Activated CD4-positive, CD25-positive, alpha-beta regulatory T cell treated with anti-CD3 and anti-CD28 coated beads, Interleukin-2, amount 50 U/mL, for 24 hours (primary cell): Measurements from ENCODE around the gene FCHO1.

Experiments
- ATAC-seq, 2 donors: fragments of 150-1000 bp; cut with Tn5 transposase; one replicate each; pipeline ENCODE4 v1.10.0; 2021; ENCODE audit warnings: mild to moderate bottlenecking in 1 of 2, moderate library complexity in 1 of 2

FCHO1 gene, protein sequence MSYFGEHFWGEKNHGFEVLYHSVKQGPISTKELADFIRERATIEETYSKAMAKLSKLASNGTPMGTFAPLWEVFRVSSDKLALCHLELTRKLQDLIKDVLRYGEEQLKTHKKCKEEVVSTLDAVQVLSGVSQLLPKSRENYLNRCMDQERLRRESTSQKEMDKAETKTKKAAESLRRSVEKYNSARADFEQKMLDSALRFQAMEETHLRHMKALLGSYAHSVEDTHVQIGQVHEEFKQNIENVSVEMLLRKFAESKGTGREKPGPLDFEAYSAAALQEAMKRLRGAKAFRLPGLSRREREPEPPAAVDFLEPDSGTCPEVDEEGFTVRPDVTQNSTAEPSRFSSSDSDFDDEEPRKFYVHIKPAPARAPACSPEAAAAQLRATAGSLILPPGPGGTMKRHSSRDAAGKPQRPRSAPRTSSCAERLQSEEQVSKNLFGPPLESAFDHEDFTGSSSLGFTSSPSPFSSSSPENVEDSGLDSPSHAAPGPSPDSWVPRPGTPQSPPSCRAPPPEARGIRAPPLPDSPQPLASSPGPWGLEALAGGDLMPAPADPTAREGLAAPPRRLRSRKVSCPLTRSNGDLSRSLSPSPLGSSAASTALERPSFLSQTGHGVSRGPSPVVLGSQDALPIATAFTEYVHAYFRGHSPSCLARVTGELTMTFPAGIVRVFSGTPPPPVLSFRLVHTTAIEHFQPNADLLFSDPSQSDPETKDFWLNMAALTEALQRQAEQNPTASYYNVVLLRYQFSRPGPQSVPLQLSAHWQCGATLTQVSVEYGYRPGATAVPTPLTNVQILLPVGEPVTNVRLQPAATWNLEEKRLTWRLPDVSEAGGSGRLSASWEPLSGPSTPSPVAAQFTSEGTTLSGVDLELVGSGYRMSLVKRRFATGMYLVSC

DNA sequence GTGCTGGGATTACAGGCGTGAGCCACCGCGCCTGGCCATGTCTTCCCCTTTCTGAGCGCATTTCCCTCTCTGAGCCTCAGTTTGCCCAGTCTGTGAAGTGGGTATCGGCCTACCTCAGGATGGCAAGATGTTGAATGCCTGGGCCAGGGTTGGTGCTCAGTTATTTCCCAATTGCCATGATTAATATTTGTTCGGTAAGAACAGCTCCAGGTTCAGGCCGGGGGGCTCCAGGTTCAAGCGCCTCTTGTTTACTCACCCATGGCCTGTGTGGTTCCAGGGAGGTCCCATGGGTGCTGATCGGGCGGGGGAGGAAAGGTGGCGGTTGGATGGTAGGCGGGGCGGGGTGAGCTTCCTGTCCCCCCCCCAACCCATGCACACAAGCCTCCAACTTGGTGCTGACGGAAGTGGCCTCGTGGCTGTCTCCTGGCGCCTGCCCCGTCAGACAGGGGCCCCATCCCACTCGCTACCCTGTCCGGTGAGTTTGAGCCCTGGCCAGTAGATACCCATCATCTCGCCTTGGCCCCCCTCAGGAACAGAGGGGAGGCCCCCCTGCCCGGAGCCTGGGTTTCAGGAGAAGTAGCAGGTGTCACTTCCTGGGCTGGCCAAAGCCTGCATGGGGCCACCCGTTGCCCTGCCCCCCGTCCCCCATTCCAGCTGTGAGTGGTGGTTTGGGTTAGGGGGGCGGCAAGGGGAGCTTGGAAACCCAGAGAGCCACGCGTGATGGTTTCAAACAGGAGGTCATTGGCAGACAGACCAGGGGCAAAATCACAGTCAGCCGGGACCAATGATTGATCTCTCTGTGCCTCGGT, at the start of gene FCHO1:
Gene FCHO1, plus strand, starts transcription at position 375 of the 809 bp plus-strand sequence. CDS start 3,688 bp downstream, outside the sequence.
- ATAC-seq, result peak; percentile 69 to 71

DNA sequence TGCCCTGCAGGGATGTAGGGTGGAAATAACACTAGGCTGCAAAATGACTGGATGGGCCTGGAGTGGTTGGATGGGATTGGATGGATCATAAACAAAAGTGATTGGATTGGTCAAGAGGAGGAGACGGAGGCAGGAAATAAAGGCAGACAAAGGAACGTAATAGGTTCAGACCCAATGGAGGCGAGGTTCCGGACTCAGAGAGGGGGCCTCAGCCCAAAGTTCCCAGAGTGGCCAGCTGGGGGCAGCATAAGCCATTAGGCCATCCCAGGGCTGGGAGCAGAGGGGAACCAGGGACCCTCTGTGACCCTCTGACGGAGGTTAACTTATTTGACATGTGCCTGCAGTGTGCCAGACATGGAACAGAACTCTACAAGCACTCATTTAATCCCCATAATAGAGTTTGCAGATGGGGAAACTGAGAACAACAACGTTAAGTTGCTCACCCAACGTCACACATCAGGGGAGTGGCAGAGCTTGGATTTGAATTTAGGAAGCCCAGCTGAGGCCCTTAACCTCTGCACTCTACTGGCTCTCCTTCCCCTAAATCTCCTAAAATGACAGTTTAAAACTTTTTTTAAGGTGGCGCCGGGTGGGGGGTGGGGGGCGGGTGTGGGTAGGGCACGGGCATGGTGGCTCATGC, 47.3 kb upstream of the FCHO1 start:
- ATAC-seq, result peak; percentile 91 to 92

DNA sequence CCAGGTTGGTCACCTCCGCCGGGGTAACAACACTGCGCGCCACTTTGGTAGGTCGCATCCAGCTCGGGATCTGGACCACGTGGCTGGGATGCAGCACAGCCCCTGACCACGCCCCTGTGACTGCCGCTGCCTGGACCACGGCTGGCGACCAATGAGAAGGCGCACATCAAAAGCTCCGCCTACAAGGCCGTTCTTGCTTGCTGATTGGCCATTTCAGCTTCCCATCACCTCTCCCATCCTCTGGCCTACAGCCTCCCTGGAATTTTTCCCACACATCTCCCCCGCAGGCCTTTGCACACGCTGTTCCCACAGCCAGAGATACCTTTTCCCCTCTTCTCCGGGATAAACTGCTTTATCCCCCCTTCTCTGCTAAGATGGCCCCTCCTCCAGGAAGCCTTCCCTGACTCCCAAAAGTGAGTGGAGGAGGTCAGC, 44.5 kb upstream of the FCHO1 start:
- ATAC-seq, result no peak

DNA sequence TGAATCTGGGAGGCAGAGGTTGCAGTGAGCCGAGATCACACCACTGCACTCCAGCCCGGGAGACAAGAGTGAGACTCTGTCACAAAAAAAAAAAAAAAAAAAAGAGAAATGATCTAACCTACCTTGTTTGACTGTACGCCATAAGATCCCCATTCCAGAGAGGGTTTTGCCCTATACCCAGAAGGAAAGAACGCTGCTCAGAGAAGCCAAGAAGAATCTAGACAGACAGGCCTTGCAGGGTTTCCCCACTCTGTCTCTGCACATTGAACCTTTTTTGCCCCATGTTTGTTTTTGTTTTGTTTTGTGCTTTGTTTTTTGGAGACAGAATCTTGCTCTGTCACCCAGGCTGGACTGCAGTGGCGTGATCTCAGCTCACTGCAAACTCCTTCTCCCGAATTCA, 39.4 kb upstream of the FCHO1 start:
- no peak for ATAC-seq

DNA sequence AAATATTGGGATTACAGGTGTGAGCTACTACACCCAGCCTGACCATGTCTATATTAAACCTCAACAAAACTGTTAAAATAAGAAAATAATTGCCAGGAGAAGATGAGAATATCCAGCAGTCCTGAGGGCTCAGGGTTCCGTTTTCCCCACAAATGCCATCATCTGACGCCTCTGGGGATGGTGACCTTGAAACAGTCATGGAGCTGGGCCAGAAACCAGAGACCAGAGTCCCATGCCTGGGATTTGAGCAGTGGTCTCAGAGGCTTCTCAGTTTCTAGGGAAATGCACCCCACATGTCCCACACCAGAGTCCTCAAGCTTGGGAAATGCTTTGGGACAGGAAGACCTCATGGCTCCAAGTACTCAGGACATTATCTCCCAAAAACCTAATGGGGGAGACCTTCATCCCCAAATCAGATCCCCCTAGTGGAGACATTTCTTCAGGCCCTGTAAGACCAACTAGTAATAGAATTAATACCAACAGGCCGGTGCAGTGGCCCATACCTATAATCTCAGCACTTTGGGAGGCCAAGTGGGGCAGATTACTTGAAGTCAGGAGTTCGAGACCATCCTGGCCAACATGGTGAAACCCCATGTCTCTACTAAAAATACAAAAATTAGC, 34.9 kb upstream of the FCHO1 start:
- ATAC-seq, result no peak

GRCh38 chr19:17718550-17718946, 32.7 kb upstream of the FCHO1 start:
- ATAC-seq, result peak in 1 of 2 donors; percentile 17

DNA sequence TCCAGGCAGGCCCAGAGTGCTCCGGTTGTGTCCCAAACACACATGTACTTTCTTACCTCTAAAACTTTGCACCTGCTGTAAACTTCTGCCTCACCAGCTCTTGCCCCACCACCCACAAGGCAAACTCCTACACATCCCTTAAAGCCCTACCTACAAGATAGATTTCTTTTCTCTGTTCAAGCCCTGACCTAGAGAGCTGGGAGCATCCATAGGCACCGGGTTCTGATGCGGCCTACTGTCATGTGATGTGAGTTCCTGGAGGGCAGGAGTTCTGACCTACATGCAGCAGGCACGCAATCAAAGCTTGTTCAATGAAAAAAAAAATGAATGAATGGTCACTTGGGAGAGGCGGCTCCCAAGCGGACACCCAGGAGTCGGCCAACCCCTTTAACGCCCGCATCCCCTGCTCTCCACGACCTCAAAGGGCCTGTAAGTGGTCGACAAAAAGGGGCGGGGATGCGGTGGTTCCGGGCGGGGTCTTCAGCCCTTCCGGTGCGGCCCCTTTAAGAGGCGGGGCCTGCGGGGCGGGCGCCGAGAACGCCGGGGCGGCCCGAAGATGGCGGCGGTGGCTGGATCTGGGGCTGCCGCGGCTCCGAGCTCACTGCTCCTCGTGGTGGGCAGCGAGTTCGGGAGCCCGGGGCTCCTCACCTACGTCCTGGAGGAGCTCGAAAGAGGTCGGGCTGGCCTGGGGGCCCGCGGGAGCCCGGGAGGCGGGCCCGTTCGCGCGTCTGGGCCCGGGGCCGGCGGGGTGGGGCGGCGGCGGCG, 32.1 kb upstream of the FCHO1 start, which contains the start of gene MAP1S:
Gene MAP1S, plus strand, starts transcription at position 534 of the 765 bp plus-strand sequence. Its CDS starts 23 bp downstream, at position 557.
- peak; percentile 81 to 89 for ATAC-seq

- peak; percentile 30 to 49 for ATAC-seq
These were observed 31.4 kb upstream of the FCHO1 start for GRCh38 chr19:17719730-17720400.

DNA sequence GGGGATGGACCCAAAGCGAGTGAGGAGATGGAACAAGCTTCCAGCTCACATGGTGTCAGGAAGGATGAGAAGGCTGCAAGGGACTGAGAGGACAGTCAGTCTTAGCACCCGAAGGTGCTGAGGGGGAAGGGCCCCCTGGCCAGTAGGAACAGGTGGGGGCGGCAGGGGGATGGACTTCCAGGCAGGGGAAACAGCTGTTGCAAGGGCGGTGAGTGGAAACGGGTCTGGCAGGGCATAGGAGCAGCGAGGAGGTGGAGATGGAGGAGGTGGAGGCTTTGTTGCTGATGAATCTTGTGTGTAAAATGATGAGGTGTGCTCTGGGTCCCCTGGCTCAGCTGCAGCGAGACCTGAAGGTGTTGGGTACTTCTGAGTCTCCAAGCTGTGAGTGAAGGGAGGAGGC, 30.8 kb upstream of the FCHO1 start:
- ATAC-seq, result no peak

- ATAC-seq, result no peak
These were observed 30.1 kb upstream of the FCHO1 start for GRCh38 chr19:17721111-17721628.

DNA sequence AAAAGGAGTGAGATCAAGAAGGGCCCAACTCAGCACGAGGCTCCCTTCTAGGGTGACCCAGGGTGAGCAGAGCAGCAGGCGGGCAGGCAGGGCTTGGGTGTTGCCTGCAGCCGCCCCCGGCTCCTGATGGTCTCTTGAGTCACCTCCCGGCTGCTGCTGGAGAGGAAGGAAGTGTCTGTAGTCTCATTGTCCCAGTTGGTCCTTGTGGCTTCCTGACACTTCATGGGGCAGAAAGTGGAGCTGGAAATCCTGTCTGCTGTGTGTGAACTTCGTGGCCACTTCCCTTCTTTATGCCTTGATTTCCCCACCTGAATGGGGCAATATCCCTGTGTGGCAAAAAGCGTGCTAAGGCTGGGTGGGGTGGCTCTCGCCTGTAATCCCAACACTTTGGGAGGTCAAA, 29.5 kb upstream of the FCHO1 start:
- ATAC-seq, result no peak

- ATAC-seq, result no peak
These were observed 28.5 kb upstream of the FCHO1 start for GRCh38 chr19:17722655-17723240.

DNA sequence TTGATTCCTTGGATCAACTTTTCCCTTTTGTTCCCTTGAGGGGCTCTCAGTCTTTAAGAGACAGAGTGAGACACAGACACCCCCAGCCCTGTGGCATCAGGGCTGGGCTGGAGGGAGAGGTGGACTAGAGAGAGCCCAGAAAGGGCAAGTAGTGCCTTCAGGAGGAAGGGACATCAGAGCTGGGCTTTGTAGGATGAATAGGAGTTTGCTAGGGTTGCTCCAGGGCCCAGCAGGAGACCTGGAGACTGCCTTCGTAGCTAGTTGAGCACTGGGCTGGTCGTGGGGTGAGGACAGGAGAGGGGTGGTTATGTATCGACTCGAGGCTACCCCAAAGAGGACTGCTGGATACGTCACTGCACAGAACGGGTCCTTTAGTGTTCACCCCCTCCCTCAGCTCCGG, 26.6 kb upstream of the FCHO1 start:
- ATAC-seq, result no peak

- ATAC-seq, result no peak
These were observed 25.7 kb upstream of the FCHO1 start for GRCh38 chr19:17725422-17726078.

- no peak for ATAC-seq
These were observed 25.0 kb upstream of the FCHO1 start for GRCh38 chr19:17726136-17726741.

GRCh38 chr19:17726964-17727773, 24.1 kb upstream of the FCHO1 start:
- ATAC-seq, result no peak

DNA sequence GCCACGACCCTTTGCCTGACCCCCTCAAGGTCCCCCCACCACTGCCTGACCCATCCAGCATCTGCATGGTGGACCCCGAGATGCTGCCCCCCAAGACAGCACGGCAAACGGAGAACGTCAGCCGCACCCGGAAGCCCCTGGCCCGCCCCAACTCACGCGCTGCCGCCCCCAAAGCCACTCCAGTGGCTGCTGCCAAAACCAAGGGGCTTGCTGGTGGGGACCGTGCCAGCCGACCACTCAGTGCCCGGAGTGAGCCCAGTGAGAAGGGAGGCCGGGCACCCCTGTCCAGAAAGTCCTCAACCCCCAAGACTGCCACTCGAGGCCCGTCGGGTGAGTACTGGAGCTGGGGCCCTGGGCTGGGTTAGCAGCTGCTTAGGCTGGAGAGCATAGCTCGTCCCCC, 23.4 kb upstream of the FCHO1 start:
- no peak for ATAC-seq

DNA sequence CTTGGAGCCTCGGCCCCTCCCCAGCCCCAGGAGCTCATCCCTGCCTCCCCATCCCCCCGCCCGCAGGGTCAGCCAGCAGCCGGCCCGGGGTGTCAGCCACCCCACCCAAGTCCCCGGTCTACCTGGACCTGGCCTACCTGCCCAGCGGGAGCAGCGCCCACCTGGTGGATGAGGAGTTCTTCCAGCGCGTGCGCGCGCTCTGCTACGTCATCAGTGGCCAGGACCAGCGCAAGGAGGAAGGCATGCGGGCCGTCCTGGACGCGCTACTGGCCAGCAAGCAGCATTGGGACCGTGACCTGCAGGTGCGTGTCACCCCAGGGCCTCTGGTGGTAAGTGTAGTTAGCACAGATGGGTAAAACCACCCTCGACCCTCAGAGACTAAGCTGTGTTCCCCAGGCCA, 18.1 kb upstream of the FCHO1 start:
- ATAC-seq, result no peak
